Measurements from ENCODE around the gene ASZ1.

ASZ1 gene

DNA sequence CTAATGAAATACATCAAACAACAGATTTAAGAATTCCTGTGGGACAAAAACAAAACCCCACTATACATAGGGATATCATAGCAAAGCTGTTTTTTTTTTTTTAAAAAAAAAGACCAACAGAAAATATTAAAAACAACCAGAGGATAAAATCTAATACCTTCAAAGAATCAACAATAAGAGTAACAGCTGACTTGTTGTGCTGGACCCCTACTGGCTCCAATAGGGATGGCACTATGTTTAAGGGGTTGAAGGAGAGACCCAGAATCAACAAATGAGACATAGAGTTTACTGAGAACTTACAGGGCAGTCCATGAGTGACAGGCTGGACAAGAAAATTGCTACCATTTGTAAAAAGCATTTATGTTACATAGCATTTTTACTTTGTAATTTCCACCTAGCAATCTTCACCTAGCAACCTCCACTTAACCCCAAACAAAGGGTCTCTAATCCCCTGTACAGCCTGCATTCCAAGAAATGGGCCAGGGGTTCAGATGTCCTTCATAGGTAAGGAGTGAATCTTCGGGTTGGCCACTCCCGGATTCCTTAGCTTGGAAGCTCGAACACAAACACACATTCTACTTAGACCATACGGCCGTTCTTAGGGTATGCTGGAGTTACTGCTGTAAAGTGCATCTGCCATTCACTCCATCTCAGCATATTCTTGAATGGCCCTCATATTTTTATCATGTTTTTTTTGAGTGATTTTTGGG, 25.8 kb downstream of the ASZ1 start:
- DNase-seq (ENCODE audit: low spot score), result no peak

GRCh38 chr7:117399820-117400422, 27.4 kb downstream of the ASZ1 start:
- no peak for DNase-seq (ENCODE audit: low spot score)

- no peak for DNase-seq (ENCODE audit: low spot score)
These were observed 31.6 kb downstream of the ASZ1 start for GRCh38 chr7:117395743-117396142.

DNA sequence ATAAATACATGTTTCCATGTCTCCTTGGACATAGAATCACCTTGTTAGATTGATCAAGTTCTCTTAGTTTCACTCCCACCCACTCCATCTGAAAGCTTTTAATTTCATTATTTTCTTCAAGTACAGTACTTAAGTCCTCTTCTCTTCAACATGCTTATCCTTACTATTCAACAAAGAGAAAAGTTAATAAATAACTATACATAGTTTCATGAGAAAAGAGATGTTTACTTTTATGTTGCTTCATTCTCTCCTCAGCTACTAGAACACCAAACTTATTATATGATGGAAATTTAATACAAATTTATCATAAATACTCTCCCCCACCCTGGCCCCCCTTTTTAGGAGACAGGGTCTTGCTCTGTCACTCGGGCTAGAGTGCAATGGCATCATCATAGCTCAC, 33.5 kb downstream of the ASZ1 start:
- no peak for DNase-seq (ENCODE audit: low spot score)

- DNase-seq (ENCODE audit: low spot score), result no peak
These were observed 37.4 kb downstream of the ASZ1 start for GRCh38 chr7:117389871-117390270.

DNA sequence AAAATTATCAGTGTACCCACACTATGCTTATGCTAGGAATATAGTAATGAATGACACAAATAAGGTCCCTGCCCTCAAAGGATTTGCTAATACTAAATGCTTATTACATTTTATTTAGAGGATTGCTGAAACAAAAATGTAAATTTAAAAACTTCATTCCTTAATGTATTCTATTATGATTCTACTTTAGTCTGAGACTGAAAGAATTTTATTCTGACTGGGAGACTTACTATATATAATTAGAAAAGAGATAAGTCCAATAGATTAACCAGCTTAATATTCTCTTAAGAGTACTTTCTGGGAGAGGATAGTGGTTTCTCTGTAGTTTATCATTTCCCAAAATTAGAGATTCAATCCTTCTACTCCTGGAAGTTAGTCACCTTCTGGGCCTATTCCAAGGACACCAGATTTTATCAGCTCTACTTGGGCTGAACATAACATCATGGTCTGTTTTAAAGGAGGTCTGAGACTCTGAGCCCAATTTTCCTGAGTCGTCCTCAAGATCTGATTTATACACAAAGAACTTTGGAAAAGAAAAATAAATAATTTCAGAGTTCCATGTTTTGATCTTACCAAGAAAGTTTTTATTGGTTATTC, 41.1 kb downstream of the ASZ1 start:
- DNase-seq (ENCODE audit: low spot score), result no peak

DNA sequence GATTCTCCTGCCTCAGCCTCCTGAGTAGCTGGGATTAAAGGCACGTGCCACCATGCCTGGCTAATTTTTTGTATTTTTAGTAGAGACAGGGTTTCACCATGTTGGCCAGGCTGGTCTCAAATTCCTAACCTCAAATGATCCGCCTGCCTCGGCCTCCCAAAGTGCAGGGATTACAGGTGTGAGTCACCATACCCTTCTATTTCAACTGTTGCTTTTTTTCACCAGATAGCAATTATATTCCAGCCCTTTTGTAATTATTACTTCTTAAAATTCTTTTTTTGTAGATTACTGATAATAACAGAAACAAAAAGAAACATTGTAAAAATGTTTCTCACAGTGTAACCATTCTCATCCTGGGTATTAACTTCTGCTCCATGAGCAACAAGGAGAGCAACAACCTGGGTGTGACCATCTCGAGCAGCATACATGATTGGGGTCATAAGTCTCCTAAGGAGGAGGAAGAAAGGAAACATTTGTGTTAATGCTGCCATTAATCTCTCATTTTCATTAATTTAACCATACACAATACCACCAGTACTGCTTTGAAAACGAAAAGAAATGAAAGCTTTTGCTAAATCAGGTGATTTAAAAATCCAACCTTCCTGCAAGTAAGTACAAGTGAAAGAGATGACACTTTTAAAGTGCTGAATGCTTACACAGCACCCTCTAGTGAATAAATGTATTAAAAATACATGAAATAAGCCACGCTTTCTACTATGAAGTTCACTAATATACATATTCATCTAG, 41.8 kb downstream of the ASZ1 start:
- DNase-seq (ENCODE audit: low spot score), result no peak

- DNase-seq (ENCODE audit: low spot score), result no peak
These were observed 42.5 kb downstream of the ASZ1 start for GRCh38 chr7:117384688-117385362.

DNA sequence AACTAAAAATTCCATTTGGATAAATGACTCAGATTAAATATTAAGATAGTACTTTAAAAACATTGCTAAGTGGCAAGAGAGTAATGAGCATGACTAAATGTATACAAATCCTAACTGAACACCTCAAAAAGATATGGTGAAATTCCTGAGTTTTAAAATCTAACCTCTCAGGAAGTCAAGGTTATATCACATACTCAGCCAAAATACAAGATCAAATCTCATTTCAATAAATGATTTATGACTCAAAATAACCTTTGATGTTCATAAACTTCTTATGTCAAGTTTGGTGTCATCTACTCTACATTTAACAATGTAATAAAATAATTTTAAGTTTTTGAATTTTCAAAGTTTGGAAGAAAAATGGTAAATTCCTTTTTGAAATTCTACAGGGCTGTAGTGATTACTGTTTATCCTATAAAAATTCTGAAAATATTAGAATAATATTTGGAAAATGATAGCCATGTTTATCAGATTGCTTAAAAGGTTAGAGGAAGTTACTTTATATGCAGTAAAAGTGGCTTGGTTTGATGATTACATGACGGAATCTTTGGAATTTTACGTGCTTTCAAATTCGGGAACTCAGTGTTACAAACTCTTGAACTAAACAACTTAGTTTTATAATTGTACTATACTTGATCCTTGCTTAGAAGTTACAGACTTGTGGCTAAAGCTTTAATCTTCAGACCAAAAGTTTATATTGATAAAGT, 43.7 kb downstream of the ASZ1 start:
- no peak for DNase-seq (ENCODE audit: low spot score)

DNA sequence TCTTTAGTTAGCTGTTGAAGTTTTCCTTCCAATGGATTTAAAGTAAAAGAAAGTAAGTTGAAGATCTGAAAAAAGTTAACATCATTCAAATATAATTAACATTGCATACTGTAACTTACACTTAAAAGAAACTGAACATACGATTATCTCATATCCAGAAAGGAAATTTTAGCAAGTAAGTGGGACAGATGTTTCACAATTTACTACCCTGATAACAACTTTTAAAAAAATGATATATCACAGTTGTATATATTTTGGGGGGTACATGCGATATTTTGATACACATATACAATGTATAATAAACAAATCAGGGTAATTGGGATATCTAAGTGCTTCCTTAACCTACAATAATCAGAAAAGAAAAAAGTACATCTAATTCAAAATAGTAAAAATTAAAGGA, 44.2 kb downstream of the ASZ1 start:
- no peak for DNase-seq (ENCODE audit: low spot score)

- DNase-seq (ENCODE audit: low spot score), result no peak
These were observed 45.9 kb downstream of the ASZ1 start for GRCh38 chr7:117381362-117381761.

- DNase-seq (ENCODE audit: low spot score), result no peak
These were observed 51.9 kb downstream of the ASZ1 start for GRCh38 chr7:117375380-117375779.

GRCh38 chr7:117372073-117372472, 55.2 kb downstream of the ASZ1 start:
- DNase-seq (ENCODE audit: low spot score), result no peak

DNA sequence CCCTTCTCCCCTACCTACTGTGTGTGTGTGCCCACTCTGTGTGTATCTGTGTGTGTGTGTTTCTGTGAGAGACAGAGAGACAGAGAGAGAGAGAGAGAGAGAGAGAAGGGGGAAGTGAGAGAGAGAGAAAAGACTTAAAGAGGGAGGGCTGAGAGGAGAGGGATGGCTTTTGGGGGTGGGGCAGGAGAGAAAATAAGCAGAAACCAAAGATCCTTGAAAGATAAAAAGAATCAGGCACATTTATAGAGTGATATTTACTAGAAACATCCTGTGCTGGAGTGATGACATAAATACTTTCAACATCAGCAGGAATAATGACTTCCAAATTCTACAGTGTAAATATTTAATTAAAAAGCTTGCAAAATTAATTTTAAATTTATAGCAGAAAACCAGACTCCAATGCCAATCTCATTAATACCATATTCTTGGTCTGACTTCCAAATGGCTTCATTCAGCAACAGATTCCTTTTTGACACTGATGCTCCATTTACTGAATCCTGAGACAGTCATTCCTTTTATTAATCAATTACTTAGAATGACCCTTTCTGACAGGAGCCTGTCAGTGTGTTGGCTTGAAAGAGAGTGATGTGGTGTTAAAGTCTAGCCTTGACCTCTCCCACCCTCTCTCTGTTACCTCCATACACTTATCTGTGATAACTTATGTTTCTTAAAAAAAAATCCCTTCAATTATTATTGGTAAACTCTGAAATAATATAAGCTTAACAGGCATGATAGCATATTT, 62.8 kb downstream of the ASZ1 start:
- no peak for DNase-seq (ENCODE audit: low spot score)

DNA sequence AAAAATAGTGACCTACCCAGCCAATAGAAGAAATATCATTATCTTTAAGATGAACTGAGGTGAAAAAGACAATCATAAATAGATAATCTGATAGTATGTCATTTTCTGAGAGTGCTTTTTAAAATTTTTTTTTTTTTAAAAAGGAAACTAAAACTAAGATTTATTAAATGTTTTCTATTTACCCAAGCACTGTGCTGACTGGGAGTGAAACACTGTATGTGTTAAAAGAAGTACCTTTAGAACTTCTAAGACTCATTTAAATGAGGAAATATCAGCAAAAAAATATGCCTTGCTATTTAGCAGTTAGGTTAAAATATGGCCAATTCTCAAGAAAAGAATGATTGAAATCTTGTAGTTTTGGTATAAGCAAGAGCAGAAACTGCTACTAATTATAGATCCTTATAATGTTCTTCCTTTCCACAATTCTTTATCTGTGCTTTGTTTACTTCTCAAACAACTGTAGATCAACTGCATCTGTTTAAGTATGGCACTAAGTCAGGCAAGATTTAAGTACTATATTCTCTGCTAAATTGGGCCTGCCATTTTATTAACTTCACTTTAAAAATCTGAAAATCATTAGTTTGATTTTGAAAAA, 64.9 kb downstream of the ASZ1 start:
- no peak for DNase-seq (ENCODE audit: low spot score)

- no peak for DNase-seq (ENCODE audit: low spot score)
These were observed 77.3 kb downstream of the ASZ1 start for GRCh38 chr7:117350027-117350426.

GRCh38 chr7:117349570-117349969, 77.7 kb downstream of the ASZ1 start:
- no peak for DNase-seq (ENCODE audit: low spot score)

GRCh38 chr7:117347962-117348672, 79.2 kb downstream of the ASZ1 start:
- no peak for DNase-seq (ENCODE audit: low spot score)

- no peak for DNase-seq (ENCODE audit: low spot score)
These were observed 79.8 kb downstream of the ASZ1 start for GRCh38 chr7:117347480-117347879.

DNA sequence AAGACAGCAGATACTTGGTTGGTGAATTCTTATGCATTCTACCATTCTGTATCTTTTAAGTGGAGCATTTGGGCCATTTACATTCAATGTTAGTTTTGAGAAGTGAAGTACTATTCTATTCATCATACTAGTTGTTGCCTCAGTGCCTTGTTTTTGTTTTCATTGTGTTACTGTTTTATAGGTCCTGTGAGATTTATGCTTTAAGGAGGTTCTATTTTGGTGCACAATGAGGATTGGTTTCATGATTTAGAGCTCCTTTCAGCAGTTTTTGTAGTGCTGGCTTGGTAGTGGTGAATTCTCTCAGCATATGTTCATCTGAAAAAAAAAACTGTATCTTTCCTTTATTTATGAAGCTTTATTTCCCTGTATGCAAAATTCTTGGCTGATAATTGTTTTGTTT, 81.1 kb downstream of the ASZ1 start:
- no peak for DNase-seq (ENCODE audit: low spot score)
